ENCODE measurements around the gene SMIM38.

The SMIM38 gene

DNA sequence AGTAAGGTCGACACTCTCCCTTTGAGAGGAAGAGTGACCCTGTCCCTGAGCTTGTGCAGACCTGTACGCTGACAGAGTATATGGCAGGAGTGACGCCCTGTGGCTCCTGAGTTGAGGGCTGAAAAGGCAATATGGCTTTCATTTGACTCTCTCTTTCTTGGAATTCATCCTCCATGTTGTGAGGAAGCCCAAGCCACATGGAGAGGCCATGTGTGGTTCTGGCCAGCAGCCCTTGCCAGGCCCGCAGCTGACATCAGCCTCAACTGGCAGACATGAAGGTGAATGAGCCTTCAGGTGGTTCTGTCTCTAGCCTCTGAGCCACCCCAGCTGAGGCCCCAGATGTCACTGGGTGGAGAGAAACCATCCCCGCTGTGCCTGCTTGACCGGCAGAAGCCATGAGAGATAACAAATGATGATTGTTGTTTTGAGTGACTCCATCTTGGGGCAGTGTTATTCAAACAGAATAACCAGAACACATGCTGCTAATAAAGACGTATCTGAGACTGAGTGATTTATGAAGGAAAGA lies 31.9 kb downstream of the SMIM38 start:
- DNase-seq, result no peak

DNA sequence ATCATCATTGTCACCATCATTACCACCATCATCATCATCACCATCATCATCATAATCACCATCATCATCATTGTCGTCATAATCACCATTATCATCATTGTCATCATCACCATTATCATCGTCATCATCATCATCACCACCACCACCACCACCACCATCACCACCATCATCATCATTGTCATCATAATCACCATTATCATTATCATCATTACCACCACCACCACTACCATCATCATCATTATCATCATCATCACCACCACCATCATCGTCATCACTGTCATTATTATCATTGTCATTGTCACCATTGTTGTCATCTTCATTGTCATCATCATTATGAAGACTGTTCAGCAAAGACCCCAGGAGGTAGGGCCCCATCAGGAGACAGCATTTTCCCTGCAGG lies 33.3 kb downstream of the SMIM38 start:
- no peak for DNase-seq

DNA sequence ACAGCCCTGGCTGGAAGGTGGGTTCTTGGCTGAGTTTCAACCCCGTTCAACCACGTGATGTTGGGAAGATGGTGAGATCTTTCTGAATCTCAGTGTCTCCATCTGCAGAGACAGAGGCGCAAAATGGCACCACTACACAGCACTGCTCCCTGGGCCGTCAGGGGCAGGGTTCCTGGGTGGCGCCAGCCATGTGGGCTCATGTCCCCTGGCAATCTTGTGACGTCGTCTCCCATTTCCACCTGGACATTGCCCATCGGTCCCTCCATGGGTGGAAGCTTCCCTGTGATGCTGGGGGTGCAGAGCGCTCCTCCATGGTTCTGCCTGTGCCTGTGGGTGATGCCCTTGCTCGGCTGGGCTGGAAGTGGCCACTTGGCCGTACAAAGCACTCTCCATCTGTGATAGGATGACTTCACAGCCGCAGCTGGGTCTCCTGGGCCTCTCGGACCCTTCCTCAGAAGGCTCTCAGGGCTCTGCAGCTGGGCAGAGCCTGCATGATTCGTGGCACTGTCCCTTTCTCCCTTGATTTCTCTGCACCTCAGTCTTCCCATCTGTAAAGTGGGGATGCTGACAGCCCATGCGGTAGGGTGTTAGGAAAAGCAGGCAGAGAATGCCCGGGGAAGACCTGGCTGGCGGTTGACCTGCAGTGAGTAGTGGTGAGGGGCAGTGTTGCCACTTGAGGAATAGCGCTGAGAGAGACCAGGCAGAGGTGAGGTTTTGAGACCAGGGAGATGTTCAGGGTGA lies 35.2 kb downstream of the SMIM38 start:
- DNase-seq, result no peak

DNA sequence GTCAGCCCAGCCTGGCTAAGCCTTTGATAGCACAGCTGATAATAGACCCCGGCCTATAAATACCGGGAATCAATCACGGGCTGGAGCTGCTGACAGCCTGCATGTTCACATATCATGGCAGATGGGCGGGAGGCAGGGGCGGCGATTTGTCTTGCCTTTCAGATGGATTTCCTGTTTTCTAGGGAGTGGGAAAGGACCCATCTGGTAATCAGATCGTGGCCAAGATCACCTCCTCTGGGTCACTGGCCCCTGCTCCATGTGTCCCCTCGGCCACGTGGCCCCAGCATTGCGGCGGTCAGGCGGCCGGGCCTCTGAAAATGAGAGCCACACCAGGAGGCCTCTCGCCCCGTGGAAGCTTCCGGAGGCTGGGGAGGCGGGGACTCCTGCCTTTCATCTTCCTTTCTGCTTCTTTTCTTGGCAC lies 36.6 kb downstream of the SMIM38 start:
- no peak for DNase-seq

DNA sequence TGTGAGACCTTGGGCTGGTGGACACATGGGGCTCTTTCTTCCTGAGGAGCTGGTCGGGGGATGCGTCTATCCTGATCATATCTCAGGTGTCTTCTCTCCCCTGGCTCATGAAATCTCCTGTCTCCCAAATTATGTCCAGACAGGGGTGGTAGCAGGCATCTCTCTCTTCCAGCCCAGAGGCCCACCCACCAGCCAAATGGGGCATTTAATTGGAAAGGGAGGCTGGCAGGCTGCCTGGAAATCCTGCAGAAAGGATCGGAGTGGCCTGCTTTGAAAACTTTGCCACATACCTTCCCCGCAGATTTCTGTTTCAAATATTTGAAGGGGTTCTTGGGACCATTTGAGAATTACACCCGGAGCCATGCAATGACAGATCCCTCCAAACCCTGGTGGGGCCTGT lies 37.4 kb downstream of the SMIM38 start:
- no peak for DNase-seq

DNA sequence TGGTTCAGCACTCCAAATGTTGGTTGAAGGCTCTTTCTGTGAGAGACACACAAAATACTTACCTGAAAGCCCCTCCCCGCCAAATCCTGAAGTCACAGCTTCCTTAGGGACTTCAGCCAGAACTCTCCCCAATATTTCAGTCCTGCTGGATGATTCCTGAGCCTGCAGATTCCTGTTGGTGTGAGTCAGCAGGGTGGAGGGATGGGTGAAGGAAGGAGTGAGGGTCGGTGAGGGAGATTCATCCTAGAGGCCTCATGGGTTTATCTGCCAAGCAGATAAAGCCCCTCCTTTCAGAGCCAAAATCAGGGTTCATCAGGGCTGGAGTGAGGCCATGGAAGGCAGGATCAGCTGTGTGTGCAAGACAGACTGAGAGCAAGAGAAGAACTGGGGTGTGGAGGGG lies 37.9 kb downstream of the SMIM38 start:
- no peak for DNase-seq

DNA sequence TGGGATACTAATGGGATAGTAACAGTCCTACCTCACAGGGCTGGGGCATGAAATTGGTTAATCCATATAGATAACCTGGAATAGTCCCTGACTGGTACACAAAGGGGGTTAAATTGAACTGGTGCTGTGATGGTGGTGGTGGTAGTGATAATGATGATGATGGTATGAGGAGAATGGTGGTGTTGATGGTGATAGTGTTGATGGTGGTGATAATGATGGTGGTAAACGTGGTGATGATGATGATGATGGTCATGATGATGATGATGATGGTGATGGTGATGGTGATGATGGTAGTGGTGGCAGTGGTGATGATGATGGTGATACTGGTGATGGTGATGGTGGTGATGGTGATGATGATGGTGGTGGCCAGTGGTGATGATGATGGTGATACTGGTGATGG lies 38.7 kb downstream of the SMIM38 start:
- DNase-seq, result no peak

DNA sequence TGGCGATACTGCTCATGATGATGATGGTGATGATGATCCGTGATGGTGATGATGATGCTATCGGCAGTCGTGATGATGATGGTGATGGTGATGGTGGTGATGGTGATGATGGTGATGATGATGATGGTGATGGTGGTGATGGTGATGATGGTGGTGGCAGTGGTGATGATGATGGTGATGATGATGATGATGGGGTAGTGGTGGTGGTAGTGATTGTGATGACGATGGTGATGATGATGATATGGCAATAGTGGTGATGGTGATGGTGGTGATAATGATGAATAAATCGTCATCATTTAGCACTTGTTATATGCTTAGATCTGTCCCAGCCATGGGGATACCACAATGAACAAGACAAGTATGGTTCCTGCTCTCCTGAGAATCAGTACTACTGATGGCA lies 39.2 kb downstream of the SMIM38 start:
- DNase-seq, result no peak

DNA sequence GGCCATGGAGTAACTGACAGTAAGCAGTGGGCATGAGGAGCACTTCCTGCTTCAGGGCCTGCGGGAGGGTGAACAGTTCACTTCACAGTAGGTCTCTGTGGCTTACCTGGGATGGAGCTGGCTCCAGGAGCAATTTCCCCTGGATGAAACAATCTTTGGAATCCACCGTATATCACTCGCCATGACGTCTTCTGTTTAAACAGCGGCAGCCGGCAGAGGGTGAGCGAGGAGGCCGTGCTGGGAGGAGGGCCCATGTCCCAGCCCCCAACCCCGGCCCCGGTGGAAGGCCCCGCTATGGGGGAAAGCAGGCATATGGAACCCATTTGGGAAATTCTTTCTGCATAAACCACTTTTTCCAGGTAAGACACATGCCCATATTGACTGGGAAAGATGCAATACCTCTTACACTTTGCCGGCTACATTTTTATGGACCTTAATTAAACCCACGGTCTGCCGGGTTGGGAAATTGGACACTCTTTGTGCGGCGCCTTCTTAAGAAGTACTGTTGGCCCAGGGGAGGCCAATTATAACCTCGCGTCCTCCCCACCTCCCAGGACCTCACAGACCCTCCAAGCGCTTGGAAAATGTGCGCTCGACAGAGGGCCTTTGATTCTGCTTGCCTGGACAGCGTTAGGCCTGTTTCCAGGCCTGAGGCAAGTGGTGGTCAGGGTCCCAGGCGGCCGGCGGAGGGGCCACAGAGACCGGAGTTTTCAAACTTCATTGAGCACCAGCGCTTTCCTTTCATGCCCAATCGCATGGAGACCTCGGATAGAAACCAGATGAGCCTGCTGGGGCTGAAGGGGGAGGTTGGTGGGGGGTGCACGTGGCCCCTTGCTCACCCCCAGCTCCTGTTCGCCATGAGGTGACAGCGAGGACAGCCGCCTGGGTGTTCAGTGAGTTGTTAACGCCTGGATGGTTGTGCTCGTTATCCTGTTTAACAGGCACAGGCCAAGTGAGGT lies 40.4 kb downstream of the SMIM38 start:
- no peak for DNase-seq

DNA sequence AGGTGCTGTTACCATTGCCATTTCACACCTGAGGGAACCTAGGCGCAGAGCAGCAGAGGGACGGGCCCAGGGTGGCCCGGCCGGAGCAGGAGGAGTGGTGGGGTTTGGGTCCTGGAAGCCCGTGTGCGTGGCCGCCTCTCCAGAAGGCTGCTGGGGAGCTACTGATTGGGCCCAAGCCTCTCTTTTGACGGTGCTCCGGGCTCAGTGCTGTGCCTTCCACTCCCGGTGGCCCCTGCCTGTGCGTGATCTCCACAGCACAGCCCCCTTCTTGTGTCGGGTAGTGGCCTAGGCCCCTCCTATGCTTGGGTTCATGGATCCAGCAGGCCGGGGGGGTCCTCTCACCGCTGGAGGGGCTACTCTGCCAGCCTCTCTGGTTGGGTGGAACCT lies 41.0 kb downstream of the SMIM38 start:
- DNase-seq, result no peak

DNA sequence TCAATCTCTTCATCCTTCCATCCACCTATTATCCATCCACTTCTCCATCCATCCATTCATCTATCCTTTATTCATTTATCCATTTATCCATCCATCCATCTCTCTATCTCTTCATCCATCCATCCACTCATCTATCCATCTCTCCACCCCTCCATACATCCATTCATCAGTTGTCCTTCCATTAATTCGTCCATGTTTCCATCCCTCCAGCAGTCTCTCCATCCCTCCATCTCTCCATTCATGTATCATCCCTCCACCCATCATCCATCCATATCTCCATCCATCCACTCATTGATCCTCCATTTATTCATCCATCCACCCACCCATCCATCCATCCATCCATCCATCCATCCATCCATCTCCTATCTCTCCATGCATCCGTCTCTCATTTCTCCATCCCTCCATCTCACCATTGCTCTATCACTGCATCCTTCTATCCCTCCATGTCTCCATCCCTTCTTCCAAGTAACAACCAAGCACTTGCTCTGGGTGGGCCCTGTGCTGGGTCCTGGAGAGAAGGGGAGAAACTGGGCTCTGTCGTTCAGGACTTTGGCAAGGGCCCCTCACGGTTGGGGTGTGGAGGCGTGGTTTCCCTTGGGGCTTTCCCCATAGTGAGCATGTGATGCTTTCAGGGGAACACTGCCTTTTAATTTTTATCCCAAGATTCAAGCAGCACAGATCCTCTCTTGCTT lies 43.3 kb downstream of the SMIM38 start:
- no peak for DNase-seq

DNA sequence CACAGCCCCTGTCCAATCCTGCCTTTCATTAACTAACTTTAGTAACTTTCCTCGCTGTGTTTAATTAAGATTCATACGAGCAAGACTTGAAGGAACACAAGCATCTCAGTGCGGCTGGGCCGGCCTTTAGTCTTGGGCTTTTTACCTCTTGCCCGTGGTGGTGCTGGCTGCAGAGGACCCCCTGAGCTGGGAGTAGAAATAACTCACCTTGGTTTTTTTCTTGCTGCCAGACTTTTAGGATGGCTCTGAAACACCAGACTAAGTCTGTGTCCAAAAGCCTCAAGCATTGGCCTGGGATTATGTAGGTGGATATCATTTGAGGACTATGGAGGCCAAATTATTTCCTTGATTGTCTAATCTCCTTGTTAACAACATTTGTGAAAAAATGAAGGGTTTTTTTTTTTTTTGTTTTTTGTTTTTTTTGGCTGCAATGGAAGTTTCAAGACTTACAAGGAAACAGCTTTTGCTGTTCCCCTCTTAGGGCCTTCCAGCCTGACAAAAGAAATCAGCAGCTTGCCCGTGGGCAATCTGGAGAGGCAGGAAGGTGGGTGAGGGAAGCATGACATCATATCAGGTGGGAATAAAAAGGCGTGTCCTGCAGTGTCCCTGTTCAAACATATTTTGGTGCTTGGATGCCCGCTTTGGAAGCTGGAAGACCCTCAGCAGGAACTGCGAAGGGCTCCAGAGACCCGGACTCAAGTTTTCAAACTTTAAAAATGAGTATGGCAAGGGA lies 44.0 kb downstream of the SMIM38 start:
- no peak for DNase-seq

DNA sequence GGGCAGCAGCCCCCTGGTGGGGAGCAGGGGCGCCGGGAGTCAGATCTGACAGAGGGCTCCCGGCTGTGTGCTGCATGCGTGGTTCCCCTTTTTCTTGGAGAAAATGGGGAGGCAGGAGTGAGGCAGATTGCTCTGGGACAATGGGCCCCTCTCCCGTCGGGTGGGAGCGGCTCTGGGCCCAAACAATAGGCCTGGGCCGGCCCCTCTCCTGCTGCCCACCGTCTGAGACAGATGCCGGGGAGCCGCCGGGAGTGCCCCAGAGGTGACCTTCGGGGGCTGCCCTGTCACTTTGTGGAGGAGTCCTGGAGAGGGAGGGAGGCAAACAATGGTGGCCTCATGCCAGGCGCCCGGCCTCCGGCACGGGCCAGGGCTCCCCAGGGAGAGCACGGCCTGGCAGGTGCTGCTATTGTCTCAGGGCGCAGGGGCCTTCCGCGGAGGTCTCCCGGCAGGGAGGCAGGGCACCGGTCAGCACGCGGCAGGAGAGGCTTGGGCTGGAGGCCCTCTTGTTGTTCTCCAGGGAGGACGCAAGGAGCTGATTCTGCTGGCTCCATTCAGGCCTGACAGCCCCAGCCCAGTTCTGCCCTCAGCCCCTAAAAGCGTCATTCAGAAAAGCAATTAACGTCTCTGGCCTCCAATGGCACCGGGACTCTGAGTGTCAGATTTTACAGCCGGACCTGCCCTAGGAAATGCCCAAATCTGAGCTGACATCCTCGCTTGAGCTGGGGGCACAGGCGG lies 44.8 kb downstream of the SMIM38 start:
- DNase-seq, result no peak

DNA sequence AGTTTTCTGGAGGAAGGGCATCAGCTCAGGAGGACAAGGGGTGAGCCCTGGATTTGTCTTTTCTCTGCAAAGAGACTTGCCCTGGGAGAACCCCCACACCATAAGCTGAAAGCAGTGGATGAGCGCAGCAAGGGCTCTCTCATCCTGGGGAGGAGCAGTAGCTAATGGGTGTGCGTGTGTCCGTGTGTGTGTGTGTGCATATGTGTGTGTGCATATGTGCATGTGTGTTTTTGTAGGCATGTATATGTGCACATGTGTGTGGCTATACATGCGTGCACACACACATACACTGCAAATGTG lies 45.3 kb downstream of the SMIM38 start:
- DNase-seq, result no peak

DNA sequence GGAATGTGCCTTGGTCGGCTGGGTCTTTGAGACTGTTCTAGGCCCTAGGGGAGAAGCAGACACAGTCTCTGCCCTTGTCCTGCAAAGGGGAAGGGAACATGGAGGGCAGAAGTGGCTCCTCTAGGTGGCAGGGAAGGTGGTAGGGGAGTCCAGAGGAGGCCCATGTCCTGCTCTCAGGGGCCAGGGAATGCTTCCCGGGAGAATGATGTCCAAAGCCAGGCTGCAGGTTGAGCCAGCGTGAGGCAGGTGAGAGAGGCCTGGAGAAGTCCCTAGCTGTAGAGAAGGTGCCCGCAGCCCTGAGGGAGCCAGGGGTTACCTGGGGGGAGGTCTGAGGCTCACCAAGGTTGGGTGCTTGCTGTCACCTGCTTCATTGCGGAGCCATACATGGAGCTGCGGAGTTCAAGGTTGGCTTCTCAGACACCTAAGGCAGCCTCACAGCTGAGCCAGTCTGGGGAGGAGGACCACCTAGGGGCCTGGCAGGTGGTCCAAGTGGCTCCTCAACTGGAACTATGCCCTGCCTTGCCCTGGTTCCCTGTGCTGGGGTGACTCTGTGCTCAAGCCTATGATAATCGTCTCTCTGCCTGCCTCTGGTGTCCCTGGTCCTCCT lies 46.1 kb downstream of the SMIM38 start:
- no peak for DNase-seq

DNA sequence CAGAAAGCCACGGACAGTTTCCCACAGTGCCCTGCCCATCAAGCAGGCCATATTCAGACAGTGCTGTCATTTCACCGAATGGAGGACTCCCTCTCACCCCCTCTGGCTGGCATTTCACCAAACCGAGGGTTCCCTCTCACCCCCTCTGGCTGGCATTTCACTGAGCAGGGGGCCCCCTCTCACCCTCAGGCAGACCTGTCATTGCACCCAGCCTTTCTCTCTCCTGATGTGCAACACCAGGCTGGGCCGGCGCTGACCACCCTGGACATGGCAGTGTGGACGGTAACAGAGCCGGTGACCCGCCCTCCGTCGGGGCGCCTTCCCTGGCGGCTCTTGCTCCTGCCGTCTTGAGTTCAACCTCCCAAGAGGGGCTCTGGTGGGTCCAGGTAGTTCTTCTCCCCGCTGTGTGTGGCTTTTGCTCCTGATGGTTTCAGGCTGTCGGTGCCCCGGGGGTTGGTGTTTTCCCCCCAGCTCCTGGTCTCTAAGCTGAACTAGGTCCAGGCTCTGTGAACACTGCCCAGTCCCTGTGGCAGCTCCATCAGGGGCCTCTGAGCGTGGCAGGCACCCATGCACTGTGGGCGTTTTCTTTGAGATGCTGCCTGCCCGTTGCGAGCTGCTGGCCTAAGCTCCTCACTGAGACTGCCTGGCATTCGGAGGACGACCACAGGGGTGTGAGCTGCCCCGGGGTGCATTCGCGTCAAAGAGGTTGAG lies 46.9 kb downstream of the SMIM38 start:
- no peak for DNase-seq

DNA sequence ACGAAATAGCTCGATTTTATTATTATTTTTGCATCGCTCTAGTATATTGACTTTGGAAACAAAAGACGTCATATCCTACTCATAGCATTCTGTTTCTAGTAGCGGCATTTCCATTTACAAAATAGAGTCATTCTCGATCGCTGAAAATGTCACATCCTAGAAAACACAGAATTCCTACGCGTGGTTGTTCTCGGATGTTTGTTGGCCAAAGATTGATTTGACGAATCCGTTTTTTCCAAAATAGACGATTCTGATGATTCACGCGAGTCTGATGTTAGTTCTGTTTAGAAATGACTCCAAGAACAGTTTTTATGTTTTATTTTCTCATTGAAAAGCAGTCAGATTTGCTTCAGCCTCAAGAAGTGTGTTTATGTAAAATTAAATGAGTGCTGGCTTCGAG lies 47.6 kb downstream of the SMIM38 start:
- DNase-seq, result no peak

DNA sequence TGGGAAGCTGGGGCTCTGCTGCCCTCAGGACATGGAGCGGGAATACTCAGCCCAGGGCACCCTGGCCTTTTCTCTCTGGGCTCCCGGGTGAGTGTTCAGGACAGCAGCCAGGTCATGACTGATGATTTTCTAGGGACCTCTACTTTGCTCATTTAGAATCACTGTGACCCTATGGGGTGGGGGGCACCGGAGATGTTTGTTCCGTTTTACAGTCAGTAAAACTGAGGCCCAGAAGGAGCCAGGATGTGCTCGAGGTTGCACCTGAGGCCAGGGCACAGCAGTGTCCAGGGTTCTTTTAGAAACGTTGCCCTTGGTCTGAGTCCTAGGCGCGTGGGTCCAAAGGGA lies 48.1 kb downstream of the SMIM38 start:
- DNase-seq, result no peak

DNA sequence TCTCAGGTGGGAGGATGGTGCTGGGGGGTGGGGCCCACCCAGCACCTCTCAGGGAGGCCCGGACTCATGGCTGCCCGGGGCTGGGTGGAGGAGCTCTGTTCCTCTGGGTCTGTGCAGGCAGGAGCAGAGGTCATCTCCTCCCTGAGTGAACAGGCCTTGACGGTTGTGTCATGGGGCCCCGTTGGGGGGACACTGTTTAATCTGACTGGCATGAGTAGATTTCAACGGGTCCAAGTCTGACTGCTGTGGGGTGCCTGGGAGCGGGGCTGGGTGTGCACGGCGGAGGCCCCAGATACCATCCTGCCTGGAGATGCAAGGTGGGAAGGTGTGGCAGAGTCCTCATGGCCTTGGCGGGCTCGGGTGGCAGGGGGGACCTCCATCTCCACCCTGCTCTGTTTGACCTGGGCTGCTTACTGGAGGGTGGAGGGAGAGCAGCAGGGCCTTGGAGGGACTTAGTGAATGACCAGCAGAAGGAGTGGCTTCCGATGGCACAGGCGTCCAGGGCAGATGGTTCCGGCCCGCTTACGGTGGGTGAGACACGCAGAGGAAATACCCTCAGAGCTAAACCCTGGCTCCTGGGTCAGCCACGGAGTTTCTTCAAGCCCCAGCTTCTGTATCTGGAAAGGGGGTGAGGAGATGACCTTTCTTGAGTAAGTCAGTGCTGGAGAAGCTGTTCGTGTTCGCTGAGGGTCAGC lies 48.7 kb downstream of the SMIM38 start:
- no peak for DNase-seq

DNA sequence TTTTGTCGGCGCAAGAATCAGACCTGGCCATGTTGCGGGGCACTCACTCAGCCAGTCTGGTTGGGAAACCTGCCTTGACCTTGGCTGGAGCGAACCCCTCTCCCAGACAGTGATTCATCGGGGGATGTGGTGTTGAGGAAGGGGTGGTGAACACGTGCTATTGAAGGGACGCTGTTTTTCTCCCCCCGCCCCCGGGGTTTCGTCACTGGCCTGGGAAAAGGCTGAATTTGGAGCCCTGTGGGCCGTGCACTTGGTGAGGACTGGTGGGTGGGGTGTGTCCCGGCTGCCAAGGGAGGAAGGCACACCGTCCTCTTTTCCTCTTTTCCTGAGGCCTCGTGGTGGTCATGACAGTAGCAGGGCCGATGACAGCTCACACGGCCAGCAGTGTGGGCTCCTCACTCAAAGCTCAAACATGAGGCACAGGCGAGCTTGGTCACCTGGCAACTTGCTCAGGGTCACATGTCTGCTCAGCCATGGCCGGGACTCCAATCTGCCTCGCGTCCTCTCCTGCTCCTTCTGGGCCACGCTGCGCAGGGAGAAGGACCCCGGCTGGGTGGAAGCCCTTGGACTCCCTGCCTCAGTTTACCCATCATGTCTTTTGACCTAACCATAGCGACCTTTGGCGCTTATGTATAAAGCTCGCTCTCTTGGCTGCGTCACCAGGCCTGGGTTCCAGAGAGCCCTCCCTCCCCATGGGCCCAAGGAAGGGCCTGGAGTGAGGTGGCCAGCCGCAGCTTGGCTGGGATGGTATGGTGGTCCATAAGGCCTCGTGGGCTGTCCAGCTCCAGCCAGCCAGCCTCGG lies 49.4 kb downstream of the SMIM38 start:
- DNase-seq, result no peak
